HG02798 (cell line): ENCODE results near the gene MFN1.

Experiments
- ATAC-seq: cut with Tn5 transposase; IDR thresholded peaks from one replicate; pipeline ENCODE4 v1.9.1; 2021; ENCODE audit warnings: mild to moderate bottlenecking; ENCODE audit not compliant: unreplicated experiment, poor library complexity

Gene MFN1

DNA sequence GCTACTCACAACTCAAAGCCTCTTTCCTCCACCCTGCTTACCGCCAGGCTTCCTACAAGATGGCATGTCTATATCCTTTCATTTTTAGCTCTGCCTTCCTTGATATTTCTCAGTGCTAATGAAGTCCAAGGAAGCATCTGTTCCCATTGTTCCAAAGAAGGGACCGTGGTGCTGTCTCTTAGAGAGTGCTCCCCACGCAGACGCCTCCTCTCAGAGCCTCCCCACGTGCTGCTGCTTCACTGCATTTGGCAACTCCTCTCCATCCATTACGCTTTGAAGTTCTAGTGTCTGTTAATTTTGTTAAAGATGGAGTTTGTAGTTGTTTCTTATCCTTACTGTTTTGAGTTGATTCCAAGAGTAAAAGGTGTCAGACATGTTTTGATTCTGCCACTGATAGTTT, 77.6 kb downstream of the MFN1 start:
- ATAC-seq, result no peak

DNA sequence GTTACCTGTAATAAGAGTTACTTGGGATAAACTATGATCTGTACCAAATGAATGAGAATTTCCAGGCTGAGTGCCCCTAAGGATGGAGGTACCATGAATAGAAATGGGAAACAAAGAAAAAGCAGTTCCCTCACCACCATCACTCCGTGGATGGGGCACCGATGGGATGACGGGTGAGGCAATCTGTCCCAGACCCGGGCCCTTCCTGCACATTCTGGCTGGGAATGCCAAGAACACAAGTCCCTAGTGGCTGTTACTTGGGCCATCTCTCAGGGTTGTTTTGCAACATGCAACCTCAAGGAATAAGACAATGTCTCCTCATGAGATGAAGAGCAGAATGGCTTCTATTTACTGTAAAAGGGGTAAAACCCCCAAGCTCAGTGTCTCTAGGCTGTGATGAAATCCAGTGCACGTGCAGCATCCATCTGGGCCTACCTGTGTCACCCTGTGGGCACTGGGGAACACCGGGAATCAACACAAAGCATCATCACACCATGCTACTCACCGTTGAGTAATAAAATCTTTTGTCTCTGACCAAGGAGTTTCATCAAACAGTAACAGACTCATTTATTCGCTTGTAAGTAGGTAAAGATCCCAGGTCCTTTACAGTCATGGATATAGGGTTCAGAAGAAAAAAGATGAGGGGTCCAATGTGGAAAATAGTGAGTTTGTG, 81.5 kb downstream of the MFN1 start:
- no peak for ATAC-seq

DNA sequence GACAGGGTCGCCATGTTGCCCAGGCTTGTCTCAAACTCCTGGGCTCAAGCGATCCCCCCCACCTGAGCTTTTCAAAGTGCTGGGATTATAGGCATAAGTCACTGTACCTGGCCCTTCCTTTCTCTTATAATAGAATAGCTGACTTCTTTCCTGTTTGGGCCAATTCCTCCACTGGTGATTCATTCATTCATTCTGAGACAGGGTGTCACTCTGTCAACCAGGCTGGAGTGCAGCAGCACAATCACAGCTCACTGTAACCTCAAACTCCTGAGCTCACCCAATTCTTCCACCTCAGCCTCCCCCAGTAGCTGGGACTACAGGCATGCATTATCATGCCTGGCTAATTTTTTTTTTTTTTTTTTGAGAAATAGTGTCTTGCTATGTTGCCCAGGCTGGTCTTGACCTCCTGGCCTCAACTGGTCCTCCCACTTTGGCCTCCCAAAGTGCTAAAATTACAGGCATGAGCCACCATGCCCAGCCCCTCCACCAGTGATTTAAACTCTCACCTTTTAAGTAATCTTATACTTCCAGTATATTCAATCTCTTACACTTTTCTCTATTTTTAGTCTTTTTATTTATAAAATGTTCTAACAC, 82.9 kb downstream of the MFN1 start:
- no peak for ATAC-seq

DNA sequence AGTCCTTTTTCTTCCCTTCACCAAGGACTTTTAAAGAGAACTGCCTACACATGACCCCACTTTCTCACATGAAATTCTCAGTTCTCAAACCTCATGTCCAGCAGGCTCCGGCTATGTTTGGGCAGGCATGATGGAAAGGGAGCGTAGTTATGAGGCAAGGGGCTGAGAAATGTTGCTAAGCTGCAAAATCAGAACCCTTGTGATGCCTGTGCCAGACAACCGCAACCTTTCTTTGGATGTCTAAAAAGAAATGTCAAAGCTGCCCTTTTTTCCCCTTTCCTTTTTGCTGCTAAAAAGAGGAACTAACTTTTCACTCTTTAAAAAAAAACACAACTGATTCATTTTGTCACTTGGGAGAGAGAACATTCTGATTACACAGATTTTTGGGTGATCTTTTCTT, 84.5 kb downstream of the MFN1 start:
- peak; percentile 65 for ATAC-seq

DNA sequence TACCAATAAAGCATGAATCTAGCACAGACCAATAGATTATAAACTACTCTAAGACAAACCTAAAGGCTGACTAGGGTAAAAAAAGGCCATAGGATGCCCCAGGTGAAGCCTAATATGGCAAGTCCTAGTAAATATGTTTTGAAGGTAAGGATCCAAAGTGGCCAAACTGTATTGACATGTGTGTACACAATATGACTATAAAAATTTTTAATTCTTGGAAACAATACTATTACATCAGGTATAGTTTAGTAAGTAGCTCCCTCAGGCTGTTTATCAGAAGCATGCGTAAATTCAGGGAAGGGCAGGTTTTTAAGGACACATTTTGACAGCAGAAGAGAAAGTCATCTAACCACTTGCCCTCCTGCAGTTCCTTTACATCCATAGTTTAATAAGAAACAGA, 84.9 kb downstream of the MFN1 start:
- ATAC-seq, result no peak

DNA sequence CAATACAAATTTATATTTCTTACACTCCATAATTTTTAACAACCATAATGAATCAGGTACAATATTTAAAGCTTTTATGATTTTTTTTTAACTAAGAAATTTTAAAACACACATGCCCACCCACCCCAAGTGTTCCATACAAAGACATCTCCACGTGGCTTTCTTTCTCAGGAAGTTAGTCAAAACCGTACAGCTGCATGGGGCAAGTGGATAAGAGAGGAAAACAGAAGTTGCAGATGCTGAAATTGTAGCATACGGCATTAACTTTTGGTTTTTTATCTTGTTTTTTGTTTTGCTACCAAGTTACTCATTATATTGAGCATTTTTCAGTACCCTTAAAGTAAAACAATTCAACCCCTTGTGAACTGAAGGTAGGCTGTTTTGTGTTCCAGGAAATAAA, 89.0 kb downstream of the MFN1 start:
- ATAC-seq, result no peak

DNA sequence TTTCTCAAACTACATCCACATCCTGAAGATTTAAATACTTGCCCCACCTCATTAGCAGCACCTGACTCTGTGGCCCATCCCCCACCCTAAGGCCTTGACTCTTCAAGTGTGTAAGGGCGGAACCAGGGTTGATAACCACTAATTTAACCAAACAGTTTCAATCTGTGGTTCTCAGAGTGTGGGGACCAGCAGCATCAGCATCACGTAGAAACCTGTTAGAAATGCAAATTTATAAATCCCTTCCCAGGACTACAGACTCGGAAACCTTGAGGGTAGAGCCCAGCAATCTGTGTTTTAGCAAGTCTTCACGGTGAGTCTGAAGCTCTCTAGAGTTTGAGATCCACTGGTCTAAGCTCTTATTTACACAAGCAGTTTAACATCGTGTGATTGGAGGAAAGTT, 91.3 kb downstream of the MFN1 start:
- peak; percentile 79 for ATAC-seq
